Breast epithelium (tissue), 4 donors: ENCODE data around the gene NT5DC1. TPM values are rescaled to one million over a fixed set of nuclear protein-coding genes. Genes with fewer than 3 reads are reported as not detected.

Source experiments
- DNase-seq, 2 donors: peaks; one replicate each; pipeline ENCODE4 v3.0.0-alpha.2; 2019; ENCODE audit warnings: low spot score in 2 of 2
- H3K27ac ChIP-seq, 2 donors: fragments of 200-600 bp; sonication (generic) in 1 of 2; one replicate each; pipeline ENCODE4 v1.5.1; 2016 to 2019; ENCODE audit warnings: mild to moderate bottlenecking in 1 of 2
- H3K27me3 ChIP-seq, 2 donors: fragments of 200-600 bp; sonication (generic) in 1 of 2; one replicate each; pipeline versions ENCODE4 v1.5.1 to v1.6.0; 2017 to 2019; ENCODE audit warnings: control low read depth in 1 of 2, mild to moderate bottlenecking in 1 of 2
- H3K36me3 ChIP-seq: fragments of 200-600 bp; one replicate; pipeline ENCODE4 v1.5.1; 2019
- H3K4me1 ChIP-seq, 2 donors: fragments of 200-600 bp; sonication (generic); one replicate each; pipeline ENCODE4 v1.5.1; 2016 to 2019; ENCODE audit warnings: control low read depth in 1 of 2
- H3K4me3 ChIP-seq, 3 donors: fragments of 200-600 bp; sonication (generic); 1 replicate in 2 of 3; 2 replicates in 1 of 3; pipeline ENCODE4 v1.5.1; 2016 to 2019; ENCODE audit warnings: mild to moderate bottlenecking in 3 of 3, moderate library complexity in 2 of 3
- H3K9me3 ChIP-seq, 2 donors: fragments of 200-600 bp; sonication (generic) in 1 of 2; one replicate each; pipeline ENCODE4 v1.5.1; 2016 to 2019; ENCODE audit warnings: control low read depth in 1 of 2
- POLR2A ChIP-seq: fragments of 450-650 bp; IDR thresholded peaks from one replicate; pipeline ENCODE4 v1.6.1; 2016; ENCODE audit warnings: antibody characterized with exemption, mild to moderate bottlenecking, moderate library complexity
- POLR2AphosphoS5 ChIP-seq, 3 donors: sonication (generic); formaldehyde crosslinking; IDR thresholded peaks; one replicate each; pipeline ENCODE4 v1.6.1; 2017; ENCODE audit warnings: antibody characterized with exemption in 3 of 3
- intact Hi-C: fragments of 100-400 bp; cut with DNase I; formaldehyde crosslinking; loops from one replicate; pipeline ENCODE4 v1.15.1; 2023; ENCODE audit warnings: low total_unique reads
- total RNA-seq, 3 donors: library from RNA; depleted of rRNA; stranded (reverse); fragments of >200 nt; gene quantifications; one replicate each; pipeline ENCODE4 v1.1.0, GENCODE V29; 2016
- TF ChIP-seq, protein P1 (sequence below), 3 donors: fragments of 450-650 bp; IDR thresholded peaks; one replicate each; pipeline ENCODE4 v1.5.1; 2016 to 2017; ENCODE audit warnings: antibody characterized with exemption in 3 of 3, mild to moderate bottlenecking in 3 of 3, moderate library complexity in 3 of 3

The NT5DC1 gene
- total RNA-seq, 3 donors from 2014 or later, result 11.2 to 13.3 (median 11.8) TPM

- Histone ChIP-seq H3K27ac (peak overlapping the region; percentile 93 to 96), H3K4me1 (peaks cover 0 to 10% of the 10 kb centered on the region in 2 donors), H3K27me3 (no peaks in the 10 kb centered on the region), H3K9me3 (peaks cover 4% of the 10 kb centered on the region in 2 donors), H3K4me3 (peak overlapping the region; percentile 77 to 92 (median 81)), H3K36me3 (no peaks in the 10 kb centered on the region)
- intact Hi-C loops, result no loop called here
- TF ChIP-seq, protein P1, sequence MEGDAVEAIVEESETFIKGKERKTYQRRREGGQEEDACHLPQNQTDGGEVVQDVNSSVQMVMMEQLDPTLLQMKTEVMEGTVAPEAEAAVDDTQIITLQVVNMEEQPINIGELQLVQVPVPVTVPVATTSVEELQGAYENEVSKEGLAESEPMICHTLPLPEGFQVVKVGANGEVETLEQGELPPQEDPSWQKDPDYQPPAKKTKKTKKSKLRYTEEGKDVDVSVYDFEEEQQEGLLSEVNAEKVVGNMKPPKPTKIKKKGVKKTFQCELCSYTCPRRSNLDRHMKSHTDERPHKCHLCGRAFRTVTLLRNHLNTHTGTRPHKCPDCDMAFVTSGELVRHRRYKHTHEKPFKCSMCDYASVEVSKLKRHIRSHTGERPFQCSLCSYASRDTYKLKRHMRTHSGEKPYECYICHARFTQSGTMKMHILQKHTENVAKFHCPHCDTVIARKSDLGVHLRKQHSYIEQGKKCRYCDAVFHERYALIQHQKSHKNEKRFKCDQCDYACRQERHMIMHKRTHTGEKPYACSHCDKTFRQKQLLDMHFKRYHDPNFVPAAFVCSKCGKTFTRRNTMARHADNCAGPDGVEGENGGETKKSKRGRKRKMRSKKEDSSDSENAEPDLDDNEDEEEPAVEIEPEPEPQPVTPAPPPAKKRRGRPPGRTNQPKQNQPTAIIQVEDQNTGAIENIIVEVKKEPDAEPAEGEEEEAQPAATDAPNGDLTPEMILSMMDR (IDR thresholded peaks at IDR 0.05), result no peak
- TF ChIP-seq POLR2A (no peak), POLR2AphosphoS5 (IDR thresholded peaks at IDR 0.05) (no peak)
- no peak for DNase-seq
These were observed 657 bp downstream of the NT5DC1 start for GRCh38 chr6:116101302-116101718.

DNA sequence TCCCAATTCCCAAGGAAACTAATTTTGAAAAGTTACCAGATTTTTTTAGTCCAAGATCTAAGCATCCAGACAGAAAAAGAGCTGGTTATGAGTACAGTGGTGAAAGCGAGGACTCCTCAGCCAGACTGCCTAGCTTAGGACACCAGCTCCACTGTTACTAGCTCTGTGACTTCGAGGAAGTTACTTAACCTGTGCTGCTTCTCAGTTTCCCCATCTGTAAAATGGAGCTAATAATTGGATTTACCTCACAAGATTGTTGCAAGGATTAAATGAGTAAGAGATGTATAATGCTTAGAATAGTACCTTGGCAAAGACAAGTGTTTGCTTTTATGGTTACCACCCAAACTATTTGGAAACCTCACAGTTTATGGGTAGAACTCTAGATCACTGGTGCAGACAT lies 1.1 kb downstream of the NT5DC1 start:
- TF ChIP-seq POLR2A, result no peak
- no peak for TF ChIP-seq POLR2AphosphoS5 (IDR thresholded peaks at IDR 0.05)
- TF ChIP-seq, protein P1 (IDR thresholded peaks at IDR 0.05), result no peak
- H3K4me3 ChIP-seq, result peak overlapping the region; percentile 77 to 92 (median 81)
- peaks cover 0 to 10% of the 10 kb centered on the region in 2 donors for H3K4me1 ChIP-seq
- intact Hi-C loops, result no loop called here
- H3K27me3 ChIP-seq, result no peaks in the 10 kb centered on the region
- no peaks in the 10 kb centered on the region for H3K36me3 ChIP-seq
- H3K27ac ChIP-seq, result peak overlapping the region; percentile 93 to 96
- no peaks in the 10 kb centered on the region for H3K9me3 ChIP-seq
- no peak for DNase-seq

GRCh38 chr6:116102873-116103272 lies 2.2 kb downstream of the NT5DC1 start:
- intact Hi-C loops, result no loop called here
- H3K4me3 ChIP-seq, result peak overlapping the region in 1 of 3 donors; percentile 4
- peaks cover 0 to 10% of the 10 kb centered on the region in 2 donors for H3K4me1 ChIP-seq
- no peaks in the 10 kb centered on the region for H3K9me3 ChIP-seq
- H3K36me3 ChIP-seq, result no peaks in the 10 kb centered on the region
- no peaks in the 10 kb centered on the region for H3K27me3 ChIP-seq
- TF ChIP-seq POLR2A (no peak), POLR2AphosphoS5 (IDR thresholded peaks at IDR 0.05) (no peak)
- TF ChIP-seq, protein P1 (IDR thresholded peaks at IDR 0.05), result no peak
- DNase-seq, result no peak
- H3K27ac ChIP-seq, result no peak overlapping the region

DNA sequence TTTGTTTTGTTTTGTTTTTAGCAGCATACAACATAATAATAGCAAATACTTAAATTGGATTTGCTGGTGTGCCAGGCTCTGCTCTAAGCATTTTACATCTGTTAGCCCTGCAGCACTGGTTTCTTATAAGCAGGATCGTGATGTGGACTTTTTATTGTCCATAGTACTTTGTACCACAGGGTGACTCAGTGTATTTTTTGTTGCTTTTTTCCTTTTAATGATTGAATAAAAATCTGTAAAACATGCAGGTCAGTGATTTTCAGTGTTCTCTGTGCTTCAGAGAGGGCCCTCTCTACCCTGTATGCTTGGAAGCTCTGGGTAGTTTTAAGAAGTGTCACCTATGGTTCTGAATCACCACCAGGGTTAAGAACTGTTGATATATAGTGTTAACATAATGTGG lies 4.0 kb downstream of the NT5DC1 start:
- Histone ChIP-seq H3K27me3 (no peaks in the 10 kb centered on the region), H3K4me1 (peaks cover 0 to 10% of the 10 kb centered on the region in 2 donors), H3K27ac (no peak overlapping the region), H3K9me3 (no peaks in the 10 kb centered on the region), H3K36me3 (no peaks in the 10 kb centered on the region), H3K4me3 (no peak overlapping the region)
- no peak for DNase-seq
- TF ChIP-seq POLR2A, result no peak
- TF ChIP-seq, protein P1 (IDR thresholded peaks at IDR 0.05), result no peak
- no peak for TF ChIP-seq POLR2AphosphoS5 (IDR thresholded peaks at IDR 0.05)
- intact Hi-C loops, result no loop called here

GRCh38 chr6:116105247-116105646 lies 4.6 kb downstream of the NT5DC1 start:
- H3K27me3 ChIP-seq, result no peaks in the 10 kb centered on the region
- no peaks in the 10 kb centered on the region for H3K36me3 ChIP-seq
- H3K4me1 ChIP-seq, result peaks cover 0 to 10% of the 10 kb centered on the region in 2 donors
- H3K27ac ChIP-seq, result no peak overlapping the region
- intact Hi-C loops, result no loop called here
- TF ChIP-seq POLR2A (no peak), POLR2AphosphoS5 (IDR thresholded peaks at IDR 0.05) (no peak)
- TF ChIP-seq, protein P1 (IDR thresholded peaks at IDR 0.05), result no peak
- DNase-seq, result no peak
- no peak overlapping the region for H3K4me3 ChIP-seq
- H3K9me3 ChIP-seq, result no peaks in the 10 kb centered on the region
